Adrenal gland (tissue), 12 donors: ENCODE results near the gene NEGR1. TPM values are rescaled to one million over a fixed set of nuclear protein-coding genes. Genes with fewer than 3 reads are reported as not detected.

ENCODE experiments used
- DNase-seq, 7 donors: peaks; one replicate each; pipeline ENCODE4 v3.0.0-alpha.2; 2019 to 2020
- H3K27ac ChIP-seq, 5 donors: fragments of 200-600 bp; sonication (generic) in 4 of 5; 1 replicate in 3 of 5; 2 replicates in 2 of 5; pipeline versions ENCODE4 v1.5.1 to v1.8.0; 2016 to 2020; ENCODE audit warnings: mild to moderate bottlenecking in 1 of 5
- H3K27me3 ChIP-seq: fragments of 200-600 bp; 2 replicates; pipeline ENCODE4 v1.8.0; 2021
- H3K36me3 ChIP-seq, 2 donors: fragments of 200-600 bp; replicated peaks in 1 of 2; 1 replicate in 1 of 2; 2 replicates in 1 of 2; pipeline versions ENCODE4 v1.5.1 to v1.8.0; 2018 to 2022
- H3K4me1 ChIP-seq, 2 donors: fragments of 200-600 bp; replicated peaks in 1 of 2; 1 replicate in 1 of 2; 2 replicates in 1 of 2; pipeline versions ENCODE4 v1.5.1 to v1.8.0; 2018 to 2021
- H3K4me3 ChIP-seq, 4 donors: fragments of 200-600 bp; sonication (generic) in 3 of 4; one replicate each; pipeline ENCODE4 v1.5.1; 2016 to 2018
- H3K9me3 ChIP-seq, 3 donors: fragments of 200-600 bp; sonication (generic) in 1 of 3; replicated peaks in 1 of 3; 1 replicate in 2 of 3; 2 replicates in 1 of 3; pipeline versions ENCODE4 v1.5.1 to v1.8.0; 2016 to 2021
- POLR2A ChIP-seq, 2 donors: fragments of 450-650 bp; IDR thresholded peaks; one replicate each; pipeline ENCODE4 v1.6.1; 2017; ENCODE audit warnings: antibody characterized with exemption in 2 of 2, mild to moderate bottlenecking in 2 of 2, moderate library complexity in 1 of 2
- WGBS, 4 donors: extraction: QIAGEN DNeasy Blood & Tissue Kit in 2 of 4; methylation state at CpG; one replicate each; pipeline versions ENCODE4 v1.1.5 to v1.1.7; 2013 to 2017; 5-methylcytosine and 5-hydroxymethylcytosine counted together
- intact Hi-C, 2 donors: fragments of 100-400 bp; cut with DNase I; formaldehyde crosslinking; loops; one replicate each; pipeline versions ENCODE4 v1.14.1 to v1.15.0; 2022 to 2023
- polyA plus RNA-seq, 3 donors: library from polyadenylated mRNA; stranded (reverse); fragments of 200-250 nt in 2 of 3; fragments of 350-450 nt in 1 of 3; fragmentation: Illumina TruSeq in 1 of 3; extraction: RNeasy Lipid Tissue Mini Kit (QIAGEN cat#74804) in 1 of 3; gene quantifications; one replicate each; pipeline ENCODE4 v1.2.3, GENCODE V29; 2013 to 2014
- total RNA-seq, 9 donors: library from RNA; depleted of rRNA in 4 of 9; stranded (reverse); fragments of >200 nt in 4 of 9; fragments of 120-200 nt in 1 of 9; fragmentation: NEBNext Ultra II Directional in 1 of 9; extraction: Animal tissue kit (Norgen Biotek cat#: 25700) in 1 of 9; gene quantifications; one replicate each; pipeline versions ENCODE4 v1.1.0 to v1.2.4, GENCODE V29; 2013 to 2023
- TF ChIP-seq, protein P1 (sequence below), 6 experiments: fragments of 450-650 bp in 4 of 6; fragments of 200-600 bp in 2 of 6; sonication (generic) in 1 of 6; IDR thresholded peaks; 1 replicate in 5 of 6; 2 replicates in 1 of 6; pipeline versions ENCODE4 v1.5.1 to v1.8.0; 2016 to 2021; ENCODE audit warnings: antibody characterized with exemption in 6 of 6, mild to moderate bottlenecking in 2 of 6, moderate library complexity in 1 of 6
- donor health status: healthy with polysubstance abuse.
- donor health status: Bipolar disorder and iron deficiency.
- donor health status: DM: yes; HTN: yes; CAD: no.
- donor health status: DM: no; HTN: no; CAD: no.
- donor health status: DM: no; HTN: no; CAD: no.
- donor health status: DM: yes; HTN: yes; CAD: no.

Gene NEGR1
- total and polyA plus RNA-seq, 12 donors = 1.1 to 7.4 (median 4.0) TPM

DNA sequence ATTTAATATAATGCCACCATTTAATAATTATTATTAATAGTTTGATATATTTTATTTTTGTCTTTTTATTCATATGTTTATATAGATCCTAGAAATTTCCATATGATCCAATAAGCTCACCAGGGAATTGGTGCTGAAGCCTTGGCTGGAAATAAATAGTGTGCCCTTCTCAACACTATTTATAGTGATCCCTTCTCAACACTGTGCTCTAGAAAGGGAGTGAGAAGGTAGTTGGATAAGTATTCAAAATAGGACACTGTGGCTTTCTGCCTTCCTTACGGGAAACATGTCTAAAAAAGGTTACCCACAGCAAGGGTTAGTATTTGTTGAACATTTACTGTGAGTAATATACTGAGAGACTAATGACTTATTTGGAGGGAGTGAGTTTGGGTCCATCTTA is 496.1 kb downstream of the NEGR1 start:
- H3K36me3 ChIP-seq = no peaks in the 10 kb centered on the region
- no peak overlapping the region for H3K4me3 ChIP-seq
- H3K27ac ChIP-seq = no peak overlapping the region
- no peaks in the 10 kb centered on the region for H3K27me3 ChIP-seq
- 59 to 100% (median 89%) methylated on average over 1 of the region's 1 CpG for WGBS, 4 donors
- DNase-seq = no peak
- H3K4me1 ChIP-seq = no peaks in the 10 kb centered on the region
- no peaks in the 10 kb centered on the region for H3K9me3 ChIP-seq
- intact Hi-C loops = no loop called here
- TF ChIP-seq POLR2A (IDR thresholded peaks at IDR 0.05) = no peak
- TF ChIP-seq, protein P1, sequence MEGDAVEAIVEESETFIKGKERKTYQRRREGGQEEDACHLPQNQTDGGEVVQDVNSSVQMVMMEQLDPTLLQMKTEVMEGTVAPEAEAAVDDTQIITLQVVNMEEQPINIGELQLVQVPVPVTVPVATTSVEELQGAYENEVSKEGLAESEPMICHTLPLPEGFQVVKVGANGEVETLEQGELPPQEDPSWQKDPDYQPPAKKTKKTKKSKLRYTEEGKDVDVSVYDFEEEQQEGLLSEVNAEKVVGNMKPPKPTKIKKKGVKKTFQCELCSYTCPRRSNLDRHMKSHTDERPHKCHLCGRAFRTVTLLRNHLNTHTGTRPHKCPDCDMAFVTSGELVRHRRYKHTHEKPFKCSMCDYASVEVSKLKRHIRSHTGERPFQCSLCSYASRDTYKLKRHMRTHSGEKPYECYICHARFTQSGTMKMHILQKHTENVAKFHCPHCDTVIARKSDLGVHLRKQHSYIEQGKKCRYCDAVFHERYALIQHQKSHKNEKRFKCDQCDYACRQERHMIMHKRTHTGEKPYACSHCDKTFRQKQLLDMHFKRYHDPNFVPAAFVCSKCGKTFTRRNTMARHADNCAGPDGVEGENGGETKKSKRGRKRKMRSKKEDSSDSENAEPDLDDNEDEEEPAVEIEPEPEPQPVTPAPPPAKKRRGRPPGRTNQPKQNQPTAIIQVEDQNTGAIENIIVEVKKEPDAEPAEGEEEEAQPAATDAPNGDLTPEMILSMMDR (IDR thresholded peaks at IDR 0.05) = no peak

DNA sequence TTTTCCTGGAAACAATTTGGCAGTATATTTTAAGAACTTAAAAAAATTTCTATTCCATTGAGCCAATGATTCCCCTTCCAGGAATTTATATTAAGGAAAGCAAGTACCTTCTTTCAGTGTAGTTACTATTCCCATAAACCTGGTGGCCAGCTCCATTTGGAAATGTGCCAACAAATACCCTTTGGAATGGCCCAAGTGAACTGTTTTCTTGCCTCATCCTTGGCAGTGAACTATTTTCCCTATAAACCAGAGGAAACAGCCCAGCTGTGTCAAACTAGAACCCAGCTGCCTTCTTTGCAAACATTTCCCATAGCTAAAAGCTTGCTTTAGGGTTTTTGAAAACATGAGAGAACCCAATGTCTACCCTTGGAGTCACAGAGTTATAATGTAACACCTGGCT is 496.9 kb downstream of the NEGR1 start:
- intact Hi-C loops = no loop called here
- DNase-seq = no peak
- Histone ChIP-seq H3K36me3 (no peaks in the 10 kb centered on the region), H3K27ac (no peak overlapping the region), H3K4me3 (no peak overlapping the region), H3K9me3 (no peaks in the 10 kb centered on the region), H3K4me1 (no peaks in the 10 kb centered on the region), H3K27me3 (no peaks in the 10 kb centered on the region)
- TF ChIP-seq POLR2A (IDR thresholded peaks at IDR 0.05) = no peak
- TF ChIP-seq, protein P1 (IDR thresholded peaks at IDR 0.05) = no peak

DNA sequence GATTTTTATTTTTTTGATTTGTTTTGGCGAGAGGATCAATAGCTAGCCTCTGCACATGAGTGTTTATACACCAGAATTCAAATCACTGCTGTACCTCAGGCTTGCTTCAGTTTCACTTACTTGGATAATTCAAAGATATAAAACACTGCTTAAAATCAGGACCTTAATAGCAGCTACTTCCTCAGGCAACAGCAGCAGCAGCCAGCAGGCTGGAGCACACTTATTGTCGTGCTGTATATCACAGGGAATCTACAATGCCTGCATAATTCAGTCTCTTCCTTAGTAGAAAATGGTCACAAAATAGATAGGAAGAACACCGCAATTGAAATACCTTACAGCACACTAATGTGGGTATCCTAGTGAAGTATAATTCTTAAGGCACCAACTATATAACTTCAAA is 497.3 kb downstream of the NEGR1 start:
- H3K27me3 ChIP-seq = no peaks in the 10 kb centered on the region
- no peak overlapping the region for H3K4me3 ChIP-seq
- no peak for DNase-seq
- intact Hi-C loops = no loop called here
- TF ChIP-seq, protein P1 (IDR thresholded peaks at IDR 0.05) = no peak
- TF ChIP-seq POLR2A (IDR thresholded peaks at IDR 0.05) = no peak
- 59 to 65% (median 63%) methylated on average over 3 of the region's 3 CpGs for WGBS, 4 donors
- H3K27ac ChIP-seq = no peak overlapping the region
- no peaks in the 10 kb centered on the region for H3K36me3 ChIP-seq
- no peaks in the 10 kb centered on the region for H3K4me1 ChIP-seq
- no peaks in the 10 kb centered on the region for H3K9me3 ChIP-seq

DNA sequence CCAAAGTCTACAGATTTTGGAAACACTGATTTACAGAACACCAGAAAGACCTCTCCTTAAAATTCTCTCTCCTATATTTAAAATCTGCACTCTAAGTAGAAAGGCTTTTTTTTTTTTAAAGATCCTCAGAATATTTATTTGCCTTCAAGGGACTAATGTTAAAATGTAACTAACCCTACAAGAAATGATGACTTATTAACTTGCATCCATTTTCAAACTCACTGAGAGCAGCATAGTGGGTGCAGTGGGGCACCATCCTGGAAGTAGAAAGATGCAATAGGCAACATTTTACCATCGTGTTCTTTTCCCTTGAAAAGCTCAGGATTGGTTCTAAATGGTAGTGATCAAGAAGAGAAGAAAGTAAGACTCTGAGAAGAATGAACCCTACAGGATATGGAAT is 498.1 kb downstream of the NEGR1 start:
- Histone ChIP-seq H3K27ac (no peak overlapping the region), H3K27me3 (no peaks in the 10 kb centered on the region), H3K9me3 (no peaks in the 10 kb centered on the region), H3K4me1 (no peaks in the 10 kb centered on the region), H3K4me3 (no peak overlapping the region), H3K36me3 (no peaks in the 10 kb centered on the region)
- no peak for TF ChIP-seq POLR2A (IDR thresholded peaks at IDR 0.05)
- TF ChIP-seq, protein P1 (IDR thresholded peaks at IDR 0.05) = no peak
- intact Hi-C loops = no loop called here
- 44 to 89% (median 64%) methylated on average over 1 of the region's 1 CpG for WGBS, 4 donors
- no peak for DNase-seq
